BJ (cell line): Measurements from ENCODE around the gene PACS2. TPM values are rescaled to one million over a fixed set of nuclear protein-coding genes. Genes with fewer than 3 reads are reported as not detected.

ENCODE experiments used
- CTCF ChIA-PET: fragments of 350-600 bp; formaldehyde crosslinking; extraction: SDS; loops from one replicate; lab custom pipeline; 2021; ENCODE audit warnings: antibody characterized with exemption, inconsistent platforms; lab: Yijun Ruan, JAX
- POLR2A ChIA-PET: fragments of 300-600 bp; sonication (Branson Sonifier 250); formaldehyde crosslinking; extraction: SDS; loops from one replicate; lab custom pipeline; 2021; ENCODE audit warnings: antibody characterized with exemption; lab: Charles Lee
- DNase-seq: peaks from one replicate; pipeline ENCODE4 v3.0.0-alpha.2; 2011; ENCODE audit warnings: low read depth
- H3K27me3 ChIP-seq: 2 replicates; pipeline ENCODE4 v1.6.0; 2011; ENCODE audit warnings: low read length; ENCODE audit not compliant: control insufficient read depth, insufficient read depth
- H3K36me3 ChIP-seq: 2 replicates; pipeline ENCODE4 v1.5.1; 2011; ENCODE audit warnings: low read length; ENCODE audit not compliant: control insufficient read depth, insufficient read depth
- H3K4me3 ChIP-seq: 2 replicates; pipeline ENCODE4 v1.5.1; 2011; ENCODE audit warnings: low read depth, mild to moderate bottlenecking, control low read depth, low read length
- polyA plus RNA-seq: library from polyadenylated mRNA; depleted of rRNA; stranded (reverse); fragments of >200 nt; gene quantifications from 2 replicates; pipeline ENCODE4 v1.2.3, GENCODE V29; 2011
- TF ChIP-seq, protein P1 (sequence below): IDR thresholded peaks from 2 replicates; pipeline ENCODE4 v1.5.1; 2011; ENCODE audit warnings: low read depth, mild to moderate bottlenecking, control low read depth, inconsistent platforms, low read length, moderate library complexity; ENCODE audit not compliant: insufficient read depth

The PACS2 gene
- polyA plus RNA-seq, 1 experiment, result 21.4 TPM

DNA sequence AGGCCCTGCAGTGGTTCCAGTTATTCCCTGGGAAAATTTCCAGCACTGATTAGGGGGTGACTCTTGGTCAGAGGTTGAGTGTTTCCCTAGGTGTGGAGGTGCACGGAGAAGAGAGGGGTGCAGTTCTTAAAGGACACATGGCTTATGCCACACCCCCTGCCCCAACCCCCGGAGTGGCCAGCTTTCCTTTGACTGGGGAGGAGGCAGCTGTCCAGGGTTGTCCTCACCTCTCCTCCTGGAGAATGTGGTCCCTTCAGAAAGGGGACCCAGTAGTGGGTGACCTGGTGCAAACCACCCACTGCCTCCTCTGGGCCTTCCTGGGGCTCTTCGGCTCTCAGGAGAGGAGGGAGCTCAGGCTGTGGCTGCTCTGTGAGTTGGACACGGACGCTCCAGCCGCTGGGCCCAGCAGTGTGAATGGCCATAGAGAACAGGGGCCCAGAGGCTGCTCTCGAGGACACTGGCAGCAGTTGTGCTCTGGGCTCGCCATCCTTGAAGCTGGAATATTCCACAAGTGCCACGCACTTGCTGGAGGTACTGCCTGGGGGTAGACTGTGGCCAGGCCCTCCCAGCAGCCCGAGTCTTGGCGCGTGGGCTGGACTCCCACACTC lies 13.6 kb downstream of the PACS2 start:
- ChIA-PET POLR2A (no interaction called here), CTCF (no interaction called here)
- Histone ChIP-seq H3K27me3 (no peaks in the 10 kb centered on the region), H3K36me3 (peaks cover 1% of the 10 kb centered on the region; the same call in 1 of the 2 replicates), H3K4me3 (no peak overlapping the region)
- TF ChIP-seq, protein P1, sequence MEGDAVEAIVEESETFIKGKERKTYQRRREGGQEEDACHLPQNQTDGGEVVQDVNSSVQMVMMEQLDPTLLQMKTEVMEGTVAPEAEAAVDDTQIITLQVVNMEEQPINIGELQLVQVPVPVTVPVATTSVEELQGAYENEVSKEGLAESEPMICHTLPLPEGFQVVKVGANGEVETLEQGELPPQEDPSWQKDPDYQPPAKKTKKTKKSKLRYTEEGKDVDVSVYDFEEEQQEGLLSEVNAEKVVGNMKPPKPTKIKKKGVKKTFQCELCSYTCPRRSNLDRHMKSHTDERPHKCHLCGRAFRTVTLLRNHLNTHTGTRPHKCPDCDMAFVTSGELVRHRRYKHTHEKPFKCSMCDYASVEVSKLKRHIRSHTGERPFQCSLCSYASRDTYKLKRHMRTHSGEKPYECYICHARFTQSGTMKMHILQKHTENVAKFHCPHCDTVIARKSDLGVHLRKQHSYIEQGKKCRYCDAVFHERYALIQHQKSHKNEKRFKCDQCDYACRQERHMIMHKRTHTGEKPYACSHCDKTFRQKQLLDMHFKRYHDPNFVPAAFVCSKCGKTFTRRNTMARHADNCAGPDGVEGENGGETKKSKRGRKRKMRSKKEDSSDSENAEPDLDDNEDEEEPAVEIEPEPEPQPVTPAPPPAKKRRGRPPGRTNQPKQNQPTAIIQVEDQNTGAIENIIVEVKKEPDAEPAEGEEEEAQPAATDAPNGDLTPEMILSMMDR, result no peak
- DNase-seq, result no peak

DNA sequence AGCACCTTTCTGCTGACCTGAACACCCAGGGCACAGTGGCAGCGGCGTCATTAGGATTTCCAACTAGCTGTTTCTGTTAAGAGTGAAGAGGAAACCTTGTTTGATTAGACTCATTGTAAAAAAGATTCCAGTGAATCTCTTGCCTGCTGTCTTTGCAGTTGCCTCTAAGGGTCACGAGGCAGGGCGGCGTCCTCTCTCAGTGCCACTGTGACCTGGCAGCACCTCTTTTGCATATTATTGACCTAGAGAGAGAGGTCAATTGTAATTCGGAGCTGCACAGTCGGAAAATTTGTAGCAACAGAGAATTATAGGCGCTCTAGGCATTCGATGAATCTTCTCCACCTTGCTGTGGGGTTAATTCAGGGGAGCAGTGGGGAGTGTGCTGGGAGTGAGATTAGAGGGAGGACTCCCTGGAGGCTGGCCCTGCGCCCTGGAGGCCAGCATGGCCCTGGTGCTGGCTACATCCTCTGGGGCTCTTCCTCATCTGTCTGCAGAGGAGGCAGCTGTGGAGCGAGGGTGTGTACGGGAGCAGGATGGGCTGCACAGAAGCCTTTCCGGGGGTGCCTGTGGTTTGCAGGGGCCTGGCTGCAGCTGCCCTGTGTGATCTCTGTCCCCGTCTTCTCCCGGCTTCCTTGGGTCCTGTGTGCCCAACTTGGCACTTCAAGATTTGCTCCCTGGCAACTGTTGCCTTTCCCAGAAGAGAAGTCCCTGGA lies 14.3 kb downstream of the PACS2 start:
- H3K36me3 ChIP-seq, result no peaks in the 10 kb centered on the region; the same call in 1 of the 2 replicates
- ChIA-PET CTCF (interaction anchor here (1.0 kb wide), 1 partner anchor 22 kb away, joined by 3 read pairs; no protein-coding TSS in a partner anchor), POLR2A (no interaction called here)
- DNase-seq, result no peak
- TF ChIP-seq, protein P1, result no peak
- no peak overlapping the region for H3K4me3 ChIP-seq
- no peaks in the 10 kb centered on the region for H3K27me3 ChIP-seq

DNA sequence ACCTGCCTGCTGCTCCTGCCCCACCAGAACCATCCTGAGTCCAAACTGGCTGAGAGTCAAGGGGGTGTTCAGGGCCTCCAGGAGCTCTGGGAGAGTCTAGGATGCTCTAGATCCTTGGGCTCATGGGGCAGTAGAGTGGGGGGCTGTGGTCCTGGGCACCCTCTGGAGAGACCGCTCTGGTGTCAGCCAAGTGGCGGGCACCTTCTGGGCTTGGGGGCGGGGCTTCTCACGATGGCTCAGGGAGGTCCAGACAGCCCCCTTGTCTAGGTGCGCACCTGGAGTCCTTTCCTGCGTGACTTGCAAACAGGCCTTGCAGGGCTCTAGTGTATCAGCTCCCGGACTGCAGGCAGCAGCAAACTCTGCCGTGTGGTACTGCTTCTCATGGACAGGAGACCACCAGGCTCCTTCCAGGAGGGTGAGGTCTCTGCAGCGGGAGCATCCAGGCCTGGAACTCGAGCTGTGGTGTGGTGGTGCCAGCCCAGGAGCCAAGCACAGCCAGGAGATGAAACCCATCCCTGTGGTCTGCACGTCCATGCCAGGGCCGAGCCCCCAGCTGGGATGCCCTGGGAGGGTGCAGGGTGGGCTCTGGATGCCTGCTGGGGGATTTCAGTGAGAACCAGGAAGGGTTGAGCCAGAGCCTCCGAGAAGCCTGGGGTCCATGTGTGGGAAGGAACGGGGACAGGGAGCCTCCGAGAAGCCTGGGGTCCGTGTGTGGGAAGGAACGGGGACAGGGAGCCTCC lies 15.0 kb downstream of the PACS2 start:
- Histone ChIP-seq H3K4me3 (no peak overlapping the region), H3K27me3 (no peaks in the 10 kb centered on the region), H3K36me3 (no peaks in the 10 kb centered on the region; the same call in 1 of the 2 replicates)
- ChIA-PET POLR2A (no interaction called here), CTCF (interaction anchor here (1.0 kb wide), 1 partner anchor 22 kb away, joined by 3 read pairs; no protein-coding TSS in a partner anchor)
- TF ChIP-seq, protein P1, result no peak
- DNase-seq, result no peak

DNA sequence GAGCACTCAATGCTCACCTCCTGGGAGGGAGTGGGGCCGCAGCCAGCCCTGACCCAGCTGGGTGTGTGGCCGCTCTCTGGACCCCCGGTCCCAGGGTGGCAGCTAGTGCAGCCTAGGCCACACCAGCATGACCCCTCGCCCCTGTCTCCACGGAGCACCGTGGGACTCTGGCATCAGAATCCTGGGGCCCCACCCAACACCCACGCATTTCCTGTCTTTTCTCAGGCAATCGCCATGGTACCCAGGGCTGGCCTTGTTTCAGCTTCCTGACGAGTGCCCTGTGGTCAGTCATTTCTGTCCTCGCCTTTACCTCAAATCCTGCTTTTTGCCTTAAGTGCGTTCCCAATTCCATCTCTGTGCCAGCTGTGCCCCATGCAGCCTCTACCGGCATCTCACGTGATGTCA lies 15.9 kb downstream of the PACS2 start:
- POLR2A ChIA-PET, result no interaction called here

More for the DNA sequence above, 15.9 kb downstream of the PACS2 start:
- DNase-seq, result no peak
- Histone ChIP-seq H3K36me3 (no peaks in the 10 kb centered on the region; the same call in 1 of the 2 replicates), H3K27me3 (no peaks in the 10 kb centered on the region), H3K4me3 (no peak overlapping the region)
- TF ChIP-seq, protein P1, result no peak
- CTCF ChIA-PET, result interaction anchor here (0.6 to 1.0 kb wide), 3 partner anchors 26 to 1886 kb away, joined by 3 to 4 read pairs (median 3); no protein-coding TSS in a partner anchor
